HG03196 (cell line): ENCODE results near the gene EPSTI1.

Experiments
- ATAC-seq: cut with Tn5 transposase; IDR thresholded peaks from one replicate; pipeline ENCODE4 v1.9.1; 2021; ENCODE audit not compliant: unreplicated experiment

EPSTI1 gene

GRCh38 chr13:42976066-42976465 lies 16.0 kb downstream of the EPSTI1 start:
- ATAC-seq, result no peak

DNA sequence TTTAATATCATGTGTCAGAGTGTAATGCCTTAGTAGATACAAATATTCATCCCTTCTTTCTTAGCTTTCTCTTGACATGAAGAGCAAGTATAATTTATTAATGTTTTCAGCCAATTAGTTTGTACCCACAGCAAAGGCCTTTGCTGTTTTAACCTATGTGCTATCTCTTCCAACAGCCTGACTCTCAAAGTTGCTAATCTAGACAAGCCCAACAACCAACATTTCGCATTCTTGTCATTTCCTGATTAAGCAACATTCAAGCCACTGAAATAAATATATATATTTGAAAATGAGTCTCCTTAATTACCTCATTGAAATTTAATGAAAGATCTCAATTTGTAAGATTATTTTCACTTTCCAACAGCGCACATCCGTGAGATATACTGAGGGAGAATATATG lies 18.5 kb downstream of the EPSTI1 start:
- no peak for ATAC-seq

GRCh38 chr13:42971691-42972347 lies 20.2 kb downstream of the EPSTI1 start:
- no peak for ATAC-seq

DNA sequence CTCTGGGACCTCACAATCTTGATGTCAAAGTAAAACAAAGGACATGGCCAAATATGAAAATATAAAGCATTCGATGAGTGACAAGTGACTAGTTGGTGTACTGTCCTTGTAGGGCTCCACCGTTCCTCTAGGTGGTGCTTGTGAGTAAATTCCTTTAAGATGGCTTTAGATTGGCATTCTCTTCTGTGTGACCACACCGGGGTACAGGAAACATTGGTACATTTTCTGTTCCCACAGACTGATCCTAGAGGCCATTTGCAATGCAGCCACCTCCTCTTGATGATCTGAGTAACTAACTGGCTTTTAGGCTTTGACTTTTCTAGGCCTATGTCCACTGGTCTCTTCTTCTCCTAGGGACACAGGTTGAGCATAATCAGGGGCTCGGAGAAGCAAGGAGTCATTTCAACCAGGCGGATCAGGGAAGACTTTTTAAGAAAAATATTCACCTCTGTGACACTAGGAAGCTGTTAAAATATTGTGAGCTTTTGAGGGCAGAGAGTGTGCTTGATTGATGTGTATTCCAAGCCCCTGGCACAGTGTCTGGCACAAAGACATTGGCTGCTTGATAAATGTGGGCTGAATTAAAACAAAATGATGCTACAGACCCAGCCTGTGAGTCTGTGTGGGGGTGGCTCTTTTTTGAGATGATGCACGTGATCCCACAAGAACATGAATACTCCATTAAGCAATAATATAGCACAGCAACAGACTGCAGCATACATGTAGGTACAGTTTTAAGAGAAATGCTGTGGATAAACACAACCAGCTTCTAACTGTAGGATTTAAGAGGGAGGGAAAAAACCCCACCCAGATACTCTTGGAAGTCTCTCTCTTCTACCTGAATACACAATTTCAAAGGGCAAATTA lies 21.0 kb downstream of the EPSTI1 start:
- ATAC-seq, result peak; percentile 59

GRCh38 chr13:42969565-42970172 lies 22.4 kb downstream of the EPSTI1 start:
- peak; percentile 45 for ATAC-seq

DNA sequence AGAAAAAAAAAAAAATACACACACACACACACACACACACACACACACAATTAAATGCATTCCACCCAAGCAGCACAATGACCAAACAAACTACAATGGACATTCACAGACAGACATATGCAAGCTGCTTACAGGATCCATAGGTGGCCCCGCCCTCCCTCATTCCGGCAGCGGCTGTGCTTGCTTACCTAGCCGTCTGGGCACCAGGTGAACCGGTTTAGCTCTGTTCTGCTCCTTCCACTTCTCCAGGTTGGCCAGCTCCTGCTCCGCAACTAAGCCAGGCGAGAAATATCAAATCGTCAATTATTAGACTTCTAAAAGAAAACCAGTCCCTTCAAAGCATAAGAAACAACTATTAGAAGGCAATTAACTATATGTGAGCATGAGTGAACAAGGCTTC lies 23.1 kb downstream of the EPSTI1 start:
- ATAC-seq, result no peak

DNA sequence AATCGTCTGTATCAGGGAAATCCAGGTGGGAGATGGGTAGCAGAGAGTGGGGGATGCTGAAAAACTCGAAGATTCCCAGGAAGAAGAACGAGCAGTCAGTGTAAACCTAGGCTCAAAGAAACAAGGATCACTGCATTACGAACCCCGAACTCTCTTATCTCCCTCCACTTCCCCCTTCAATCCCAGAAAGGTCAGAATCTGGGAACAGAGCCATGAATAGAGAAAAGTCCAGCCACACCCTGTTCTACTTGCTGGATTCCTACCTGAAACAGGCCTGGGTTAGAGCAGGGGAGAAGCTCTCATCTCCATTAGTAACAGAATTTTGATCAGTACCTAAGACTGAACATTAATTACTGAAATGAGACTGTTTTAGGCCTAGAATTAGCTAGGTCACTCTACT lies 24.4 kb downstream of the EPSTI1 start:
- ATAC-seq, result no peak

DNA sequence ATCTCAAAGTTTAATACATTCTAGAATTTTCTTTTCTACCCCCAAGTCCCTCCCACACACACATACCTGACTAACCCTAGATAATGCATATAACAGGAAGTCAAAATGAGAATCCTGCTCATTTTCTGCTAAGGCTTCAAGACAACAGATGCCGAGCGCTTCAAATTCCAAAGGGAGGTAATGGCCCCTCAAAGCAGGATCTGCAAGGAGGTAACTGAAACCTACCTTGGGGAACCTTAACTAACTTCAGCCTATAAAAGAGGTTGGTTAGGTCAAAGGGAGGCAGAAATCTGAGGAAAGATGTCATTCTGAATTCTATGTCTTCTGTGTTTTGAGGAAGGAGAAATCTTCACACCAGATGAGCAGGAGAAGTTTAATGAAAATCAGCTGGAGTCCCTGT lies 26.8 kb downstream of the EPSTI1 start:
- no peak for ATAC-seq

DNA sequence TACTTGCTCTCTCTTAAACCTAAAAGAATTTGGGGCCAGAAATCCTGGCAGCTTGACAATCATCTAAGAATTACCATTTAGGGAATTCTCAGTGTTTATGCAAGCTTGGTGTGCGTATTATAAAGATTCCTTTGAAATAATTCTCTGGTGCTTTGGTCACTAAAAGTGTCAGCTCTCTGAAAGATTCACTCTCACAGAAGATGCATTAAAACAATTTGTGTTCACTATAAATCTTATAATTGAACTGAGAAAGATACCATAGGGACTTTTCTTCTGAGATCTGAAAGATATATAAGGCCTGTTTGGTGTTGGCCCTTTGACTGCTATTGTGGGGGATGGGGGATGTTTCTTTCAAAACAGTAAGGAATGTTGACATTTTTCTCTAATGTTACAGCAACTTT lies 27.3 kb downstream of the EPSTI1 start:
- no peak for ATAC-seq

DNA sequence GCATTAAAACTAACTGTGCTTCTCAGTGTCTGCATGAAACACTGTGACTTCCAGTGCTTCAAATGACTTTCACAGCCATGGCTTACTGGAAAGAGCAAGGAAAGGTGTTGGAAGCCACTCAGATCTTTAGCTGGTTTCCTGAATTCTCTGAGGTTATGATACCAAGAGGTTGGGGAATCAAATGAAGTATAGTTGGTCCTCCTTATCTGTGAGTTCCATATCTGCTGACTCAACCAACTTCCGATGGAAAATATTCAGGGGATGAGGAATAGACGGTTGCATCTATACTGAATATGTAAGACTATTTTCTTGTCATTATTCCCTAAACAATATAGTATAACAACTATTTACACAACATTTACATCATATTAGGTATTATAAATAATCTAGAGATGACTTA lies 32.4 kb downstream of the EPSTI1 start:
- ATAC-seq, result no peak

DNA sequence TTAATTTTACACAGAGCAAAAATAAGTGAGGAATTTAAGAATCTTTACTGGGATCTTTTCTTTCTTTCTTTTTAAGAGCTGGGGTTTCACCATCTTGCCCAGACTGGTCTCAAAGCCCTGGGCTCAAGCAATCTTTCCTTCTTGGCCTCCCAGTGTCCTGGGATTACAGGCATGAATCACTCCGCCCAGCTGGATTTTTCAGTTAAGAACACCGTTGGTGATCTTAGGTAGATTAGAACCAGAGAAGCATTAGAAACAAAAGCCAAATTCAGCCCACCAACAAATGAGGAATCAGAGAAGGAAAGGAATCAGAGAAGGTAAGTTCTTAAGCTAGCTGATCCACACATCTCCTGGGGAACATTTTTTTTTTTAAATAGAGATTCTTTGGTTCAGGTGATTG lies 34.2 kb downstream of the EPSTI1 start:
- no peak for ATAC-seq

GRCh38 chr13:42950181-42950580 lies 41.9 kb downstream of the EPSTI1 start:
- ATAC-seq, result no peak

DNA sequence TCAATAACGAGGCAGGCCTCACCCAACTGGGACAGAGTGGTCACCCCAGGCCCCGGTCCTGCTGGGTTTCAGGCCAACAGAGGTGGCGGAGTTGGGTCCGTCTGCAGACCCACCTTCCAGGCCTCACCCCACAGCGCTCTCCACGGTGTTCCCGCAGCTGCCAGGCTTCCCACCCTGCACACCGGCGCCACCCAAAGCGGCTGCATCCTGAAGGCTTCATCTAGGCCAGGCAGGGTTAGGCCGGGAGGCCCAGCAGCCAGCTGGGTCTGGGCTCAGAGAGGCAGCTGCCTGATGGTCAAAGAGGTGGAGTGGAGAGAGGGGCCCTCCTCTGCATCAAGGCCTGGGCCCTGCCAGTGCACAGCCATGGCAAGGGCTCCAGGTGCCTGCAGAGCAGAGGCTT lies 44.1 kb downstream of the EPSTI1 start:
- ATAC-seq, result no peak

GRCh38 chr13:42946927-42947326 lies 45.1 kb downstream of the EPSTI1 start:
- ATAC-seq, result no peak

DNA sequence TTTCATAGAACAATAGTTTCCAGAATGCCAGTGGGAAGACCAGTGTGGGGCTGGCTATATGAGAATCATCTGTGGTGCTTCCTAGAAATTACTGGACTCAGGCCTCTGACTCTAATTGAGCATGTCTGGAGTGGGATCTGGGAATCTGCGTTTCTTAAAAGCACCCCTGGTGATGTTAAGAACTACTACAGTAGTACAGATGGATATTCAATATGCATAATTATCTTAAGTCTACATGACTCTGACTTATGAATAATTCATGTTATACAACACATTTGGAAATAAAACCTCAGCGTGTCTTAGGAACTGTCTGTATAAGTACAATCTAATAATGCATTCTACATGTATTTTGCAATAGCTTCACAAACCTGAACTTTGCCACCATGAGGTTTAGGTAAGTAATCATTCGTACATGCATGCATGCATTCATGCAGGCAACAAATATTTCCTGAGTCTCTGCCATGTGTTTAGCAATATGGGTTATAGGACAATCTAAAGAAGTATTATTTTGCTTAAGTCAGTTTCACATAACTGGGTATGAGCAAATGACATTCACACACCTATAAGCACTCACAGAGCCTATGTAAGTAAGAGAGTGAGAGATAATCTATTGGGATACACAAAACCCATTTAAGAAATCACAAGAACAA lies 62.0 kb downstream of the EPSTI1 start:
- ATAC-seq, result no peak

GRCh38 chr13:42926555-42926954 lies 65.5 kb downstream of the EPSTI1 start:
- ATAC-seq, result no peak

- no peak for ATAC-seq
Observed at GRCh38 chr13:42926043-42926442, 66.0 kb downstream of the EPSTI1 start.

DNA sequence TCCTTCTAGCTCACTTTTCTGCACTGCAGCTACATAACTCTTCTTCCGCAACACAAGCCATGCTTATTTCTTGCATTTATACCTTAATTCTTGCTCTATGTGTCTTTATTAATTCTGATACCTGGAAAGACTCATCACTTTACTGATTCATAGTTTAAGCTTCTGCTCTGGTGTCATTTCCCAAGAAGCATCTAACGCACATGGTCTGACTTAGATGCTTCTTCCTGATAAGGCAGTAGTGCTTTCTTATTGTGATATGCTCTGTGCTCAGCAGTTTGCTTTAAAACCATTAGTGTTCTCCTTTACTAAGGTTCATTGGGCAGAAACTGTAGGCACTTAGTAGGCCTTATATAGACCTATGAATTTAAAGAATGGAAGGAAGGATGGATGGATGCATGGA lies 66.4 kb downstream of the EPSTI1 start:
- ATAC-seq, result no peak

GRCh38 chr13:42924344-42924743 lies 67.7 kb downstream of the EPSTI1 start:
- ATAC-seq, result no peak

DNA sequence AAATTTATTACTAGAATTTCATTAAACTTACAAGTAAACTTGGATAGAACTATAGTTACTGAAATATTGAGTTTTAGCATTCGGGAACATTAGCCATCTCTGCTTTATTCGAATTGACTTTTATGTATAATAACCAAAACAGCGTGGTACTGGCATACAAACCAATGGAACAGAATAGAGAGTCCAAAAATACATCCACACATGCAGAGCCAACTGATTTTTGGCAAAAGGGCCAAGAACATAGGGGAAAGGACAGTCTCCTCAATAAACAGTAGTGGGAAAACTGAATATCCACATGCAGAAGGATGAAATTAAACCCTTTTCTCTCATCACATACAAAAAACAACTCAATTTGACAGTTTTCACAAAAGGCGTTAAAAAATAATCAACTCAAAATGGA lies 84.3 kb downstream of the EPSTI1 start:
- no peak for ATAC-seq

DNA sequence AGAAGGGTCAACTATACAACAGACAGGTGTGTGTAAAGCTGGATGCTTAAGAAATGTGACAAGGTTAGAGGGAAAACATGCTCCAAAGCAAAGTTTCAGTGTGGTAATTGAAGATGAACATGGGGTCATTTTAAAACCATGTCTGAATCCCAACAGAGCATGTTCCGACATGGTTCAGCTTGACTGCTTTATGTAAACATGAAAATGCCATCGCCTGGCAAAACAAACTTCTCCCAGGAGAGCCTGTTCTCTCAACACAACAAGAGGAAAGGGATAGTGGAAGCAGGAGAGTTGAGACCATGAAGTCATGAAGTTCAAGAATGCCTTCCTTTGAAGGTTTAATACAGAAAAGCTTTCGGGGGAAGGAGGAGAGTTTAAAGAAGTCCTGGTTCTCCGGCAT lies 85.8 kb downstream of the EPSTI1 start:
- no peak for ATAC-seq

GRCh38 chr13:42905579-42905978 lies 86.5 kb downstream of the EPSTI1 start:
- no peak for ATAC-seq
